Measurements from ENCODE around the gene CCBE1.
A peak's percentile ranks its signal among the peaks of the same experiment; 100 is the strongest.
"Not testable (repeated sequence)": the region's sequence is repeated elsewhere in the genome, so short reads cannot be mapped to it uniquely, and the experiment has no call there.

Gene CCBE1

GRCh38 chr18:59539108-59539507, 158.1 kb downstream of the CCBE1 start:
- no peak for DNase-seq (ENCODE audit: low read depth)

- DNase-seq (ENCODE audit: low read depth), result peak; percentile 30
Observed at GRCh38 chr18:59537579-59537978, 159.6 kb downstream of the CCBE1 start.

- peak; percentile 50 for DNase-seq (ENCODE audit: low read depth)
Observed at GRCh38 chr18:59536166-59536565, 161.1 kb downstream of the CCBE1 start.

GRCh38 chr18:59535055-59535454, 162.2 kb downstream of the CCBE1 start:
- DNase-seq (ENCODE audit: low read depth), result no peak

GRCh38 chr18:59528866-59529265, 168.4 kb downstream of the CCBE1 start:
- DNase-seq (ENCODE audit: low read depth), result no peak

GRCh38 chr18:59520562-59521355, 176.5 kb downstream of the CCBE1 start:
- no peak for DNase-seq (ENCODE audit: low read depth)

GRCh38 chr18:59518705-59519104, 178.5 kb downstream of the CCBE1 start:
- no peak for DNase-seq (ENCODE audit: low read depth)

GRCh38 chr18:59517446-59518165, 179.6 kb downstream of the CCBE1 start:
- peak; percentile 31 for DNase-seq (ENCODE audit: low read depth)

- peak; percentile 95 for DNase-seq (ENCODE audit: low read depth)
Observed at GRCh38 chr18:59516356-59517155, 180.7 kb downstream of the CCBE1 start.

- not testable (repeated sequence) for DNase-seq (ENCODE audit: low read depth)
Observed at GRCh38 chr18:59515956-59516355, 181.3 kb downstream of the CCBE1 start.

GRCh38 chr18:59515147-59515546, 182.1 kb downstream of the CCBE1 start:
- DNase-seq (ENCODE audit: low read depth), result no peak

GRCh38 chr18:59514203-59514602, 183.0 kb downstream of the CCBE1 start:
- peak; percentile 62 for DNase-seq (ENCODE audit: low read depth)

GRCh38 chr18:59512025-59512755, 185.0 kb downstream of the CCBE1 start:
- DNase-seq (ENCODE audit: low read depth), result no peak

GRCh38 chr18:59509481-59510442, 187.5 kb downstream of the CCBE1 start:
- DNase-seq (ENCODE audit: low read depth), result no peak

- DNase-seq (ENCODE audit: low read depth), result no peak
Observed at GRCh38 chr18:59505356-59505755, 191.9 kb downstream of the CCBE1 start.

GRCh38 chr18:59502274-59503175, 194.7 kb downstream of the CCBE1 start:
- peak; percentile 93 for DNase-seq (ENCODE audit: low read depth)

GRCh38 chr18:59501920-59502273, 195.3 kb downstream of the CCBE1 start:
- DNase-seq (ENCODE audit: low read depth), result peak; percentile 52

- DNase-seq (ENCODE audit: low read depth), result no peak
Observed at GRCh38 chr18:59500765-59501164, 196.5 kb downstream of the CCBE1 start.

GRCh38 chr18:59498506-59499086, 198.6 kb downstream of the CCBE1 start:
- no peak for DNase-seq (ENCODE audit: low read depth)
